Spleen (tissue), 7 donors: ENCODE data around the gene CDON.

Source experiments
- CTCF ChIP-seq, 11 experiments: fragments of 200-600 bp in 7 of 11; fragments of 450-650 bp in 4 of 11; sonication (generic) in 4 of 11; IDR thresholded peaks in 8 of 11; conservative IDR thresholded peaks in 3 of 11; 1 replicate in 7 of 11; 2 replicates in 4 of 11; pipeline versions ENCODE4 v1.4.0 to v1.8.0; 2016 to 2021; ENCODE audit warnings: antibody characterized with exemption in 11 of 11, inconsistent platforms in 4 of 11, mild to moderate bottlenecking in 1 of 11
- POLR2A ChIP-seq, 3 donors: fragments of 450-650 bp; IDR thresholded peaks; one replicate each; pipeline ENCODE4 v1.5.1; 2017; ENCODE audit warnings: antibody characterized with exemption in 3 of 3, mild to moderate bottlenecking in 1 of 3
- POLR2AphosphoS5 ChIP-seq, 3 donors: sonication (generic); formaldehyde crosslinking; IDR thresholded peaks; one replicate each; pipeline ENCODE4 v1.5.1; 2017; ENCODE audit warnings: antibody characterized with exemption in 3 of 3
- donor health status: DM: no; HTN: no; CAD: no; lungs with moderate emphysema.
- donor health status: DM: no; HTN: no; CAD: no.
- donor health status: DM: no; HTN: no; CAD: no.

GRCh38 chr11:125926682-125927081, 136.0 kb downstream of the CDON start:
- no peak for TF ChIP-seq POLR2AphosphoS5 (IDR thresholded peaks at IDR 0.05)
- TF ChIP-seq CTCF (IDR thresholded peaks at IDR 0.05 in 8 of 11, conservative IDR thresholded peaks at IDR 0.05 in 3 of 11), result no peak
- no peak for TF ChIP-seq POLR2A (IDR thresholded peaks at IDR 0.05)
